ENCODE results near the gene TEX22. TPM values are rescaled to one million over a fixed set of nuclear protein-coding genes. Genes with fewer than 3 reads are reported as not detected.
A peak's percentile ranks its signal among the peaks of the same experiment; 100 is the strongest.

TEX22 gene
- polyA plus RNA-seq, 3 donors, result 0.52 to 2.2 (median 0.57) TPM

DNA sequence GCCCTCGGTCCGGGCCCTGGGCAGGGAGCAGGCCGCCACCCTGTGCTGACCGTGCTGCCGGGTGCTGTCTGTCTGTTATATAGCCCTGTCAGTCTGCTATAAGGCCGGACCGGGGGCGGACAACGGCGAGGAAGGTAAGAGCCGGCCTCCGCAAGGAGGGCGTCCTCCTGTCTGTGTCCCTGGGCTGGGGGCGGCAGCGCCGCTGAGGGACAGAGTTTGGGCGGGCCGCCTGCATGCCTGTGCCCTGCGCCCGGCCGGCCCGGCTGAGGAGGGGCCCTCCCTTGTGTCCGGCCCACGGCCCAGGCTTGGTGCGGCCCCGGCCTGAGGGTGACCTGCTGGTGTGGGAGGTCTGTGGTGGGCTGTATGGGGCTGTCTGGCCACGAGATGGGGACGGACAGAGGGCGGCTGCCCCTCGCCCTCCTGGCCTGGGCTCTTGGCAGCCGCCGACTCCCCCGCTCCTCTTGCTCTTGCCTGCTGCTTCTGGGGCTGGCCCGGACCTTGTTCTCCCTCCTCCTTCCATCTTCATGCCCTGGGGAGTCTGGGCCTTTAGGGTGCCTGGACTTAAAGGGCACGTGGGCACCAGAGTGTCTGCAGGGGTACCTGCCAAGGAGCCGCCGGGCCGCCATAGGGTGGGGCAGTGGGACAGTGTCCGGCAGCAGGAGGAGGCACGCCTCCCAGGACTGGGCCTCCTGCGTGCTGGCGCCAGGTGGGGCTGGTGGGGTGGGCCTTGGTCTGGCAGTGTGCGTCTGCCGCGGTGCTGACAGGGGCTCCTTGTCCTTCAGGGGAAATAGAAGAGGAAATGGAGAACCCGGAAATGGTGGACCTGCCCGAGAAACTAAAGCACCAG lies 51.2 kb downstream of the TEX22 start:
- peak overlapping the region in 1 of 7 donors; percentile 71 for H3K27ac Mint-ChIP-seq
- intact Hi-C loops (cut with micrococcal nuclease), result loop anchor here (2.0 to 10.0 kb wide), 4 partner anchors 41 to 75 kb away; partner anchors contain the start of genes TEDC1 (in 2 of the 2) and TMEM121 (in 1 of the 2)

DNA sequence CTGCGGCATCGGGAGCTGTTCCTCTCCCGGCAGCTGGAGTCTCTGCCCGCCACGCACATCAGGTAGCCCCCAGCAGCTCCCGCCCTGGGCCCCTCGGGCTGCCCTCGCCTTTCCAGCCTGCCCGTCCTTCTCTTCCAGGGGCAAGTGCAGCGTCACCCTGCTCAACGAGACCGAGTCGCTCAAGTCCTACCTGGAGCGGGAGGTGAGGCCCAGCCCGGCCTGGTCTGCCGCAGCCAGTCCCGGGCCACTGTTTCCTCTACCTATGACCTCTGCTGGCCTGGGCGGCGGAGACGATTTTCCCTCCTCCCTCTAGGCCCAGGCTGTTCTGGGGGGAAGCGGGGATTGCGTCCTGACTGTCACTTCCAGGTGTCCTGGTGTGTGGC lies 51.8 kb downstream of the TEX22 start:
- TF ChIP-seq, protein P1, sequence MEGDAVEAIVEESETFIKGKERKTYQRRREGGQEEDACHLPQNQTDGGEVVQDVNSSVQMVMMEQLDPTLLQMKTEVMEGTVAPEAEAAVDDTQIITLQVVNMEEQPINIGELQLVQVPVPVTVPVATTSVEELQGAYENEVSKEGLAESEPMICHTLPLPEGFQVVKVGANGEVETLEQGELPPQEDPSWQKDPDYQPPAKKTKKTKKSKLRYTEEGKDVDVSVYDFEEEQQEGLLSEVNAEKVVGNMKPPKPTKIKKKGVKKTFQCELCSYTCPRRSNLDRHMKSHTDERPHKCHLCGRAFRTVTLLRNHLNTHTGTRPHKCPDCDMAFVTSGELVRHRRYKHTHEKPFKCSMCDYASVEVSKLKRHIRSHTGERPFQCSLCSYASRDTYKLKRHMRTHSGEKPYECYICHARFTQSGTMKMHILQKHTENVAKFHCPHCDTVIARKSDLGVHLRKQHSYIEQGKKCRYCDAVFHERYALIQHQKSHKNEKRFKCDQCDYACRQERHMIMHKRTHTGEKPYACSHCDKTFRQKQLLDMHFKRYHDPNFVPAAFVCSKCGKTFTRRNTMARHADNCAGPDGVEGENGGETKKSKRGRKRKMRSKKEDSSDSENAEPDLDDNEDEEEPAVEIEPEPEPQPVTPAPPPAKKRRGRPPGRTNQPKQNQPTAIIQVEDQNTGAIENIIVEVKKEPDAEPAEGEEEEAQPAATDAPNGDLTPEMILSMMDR (IDR thresholded peaks at IDR 0.05), result no peak
- Histone ChIP-seq H3K36me3 (replicated peaks in 1 of 2; ENCODE audit: control insufficient read depth in 1 of 2, insufficient read depth in 2 of 2, low read length in 2 of 2) (peaks cover 39 to 55% of the 10 kb centered on the region in 2 donors), H3K9me3 (replicated peaks in 1 of 2; ENCODE audit: control insufficient read depth in 1 of 2, insufficient read depth in 1 of 2, low read length in 2 of 2) (no peaks in the 10 kb centered on the region), H4K20me1 (ENCODE audit: insufficient read depth, low read length) (peaks cover 12% of the 10 kb centered on the region), H3K79me2 (ENCODE audit: insufficient read depth, low read length) (no peaks in the 10 kb centered on the region), H3K27ac (ENCODE audit: low read depth in 1 of 2, low read length in 2 of 2) (no peak overlapping the region), H3K4me2 (replicated peaks; ENCODE audit: extremely low read depth, low read length, poor library complexity, severe bottlenecking) (no peak overlapping the region), H2AFZ (ENCODE audit: insufficient read depth, low read depth, low read length, poor library complexity, severe bottlenecking) (no peak overlapping the region), H3K4me1 (ENCODE audit: control insufficient read depth in 1 of 2, insufficient read depth in 2 of 2, low read length in 2 of 2) (no peaks in the 10 kb centered on the region), H3K9ac (ENCODE audit: insufficient read depth, low read length, poor library complexity, severe bottlenecking) (no peak overlapping the region), H3K27me3 (ENCODE audit: control insufficient read depth in 2 of 2, insufficient read depth in 2 of 2, low read length in 2 of 2) (no peaks in the 10 kb centered on the region), H3K4me3 (replicated peaks in 1 of 3; ENCODE audit: low read depth in 2 of 3, low read length in 3 of 3) (no peak overlapping the region)
- intact Hi-C loops (cut with micrococcal nuclease), result no loop called here
- Mint-ChIP-seq H3K4me1 (no peaks in the 10 kb centered on the region), H3K27me3 (ENCODE audit: low read depth in 3 of 3) (no peaks in the 10 kb centered on the region), H3K36me3 (peaks cover 38 to 71% of the 10 kb centered on the region in 2 donors), H3K4me3 (no peak overlapping the region), H3K9me3 (no peaks in the 10 kb centered on the region), H3K27ac (no peak overlapping the region)
- 94% methylated on average over 15 of the region's 22 CpGs for whole genome bisulfite sequencing (ENCODE audit: insufficient coverage)
- no peak for DNase-seq

More for the DNA sequence above, 51.2 kb downstream of the TEX22 start:
- H3K9me3 ChIP-seq (replicated peaks in 1 of 2; ENCODE audit: control insufficient read depth in 1 of 2, insufficient read depth in 1 of 2, low read length in 2 of 2), result no peaks in the 10 kb centered on the region
- H3K36me3 ChIP-seq (replicated peaks in 1 of 2; ENCODE audit: control insufficient read depth in 1 of 2, insufficient read depth in 2 of 2, low read length in 2 of 2), result peaks cover 38 to 52% of the 10 kb centered on the region in 2 donors
- Mint-ChIP-seq H3K27me3 (ENCODE audit: low read depth in 3 of 3) (no peaks in the 10 kb centered on the region), H3K36me3 (peaks cover 33 to 64% of the 10 kb centered on the region in 2 donors), H3K4me3 (no peak overlapping the region), H3K9me3 (no peaks in the 10 kb centered on the region), H3K4me1 (no peaks in the 10 kb centered on the region)
- H3K79me2 ChIP-seq (ENCODE audit: insufficient read depth, low read length), result no peaks in the 10 kb centered on the region
- no peak overlapping the region for H3K9ac ChIP-seq (ENCODE audit: insufficient read depth, low read length, poor library complexity, severe bottlenecking)
- no peak overlapping the region for H3K4me3 ChIP-seq (replicated peaks in 1 of 3; ENCODE audit: low read depth in 2 of 3, low read length in 3 of 3)
- WGBS (ENCODE audit: insufficient coverage), result 98% methylated on average over 43 of the region's 47 CpGs
- H3K27ac ChIP-seq (ENCODE audit: low read depth in 1 of 2, low read length in 2 of 2), result no peak overlapping the region
- TF ChIP-seq, protein P1 (IDR thresholded peaks at IDR 0.05), result no peak
- H4K20me1 ChIP-seq (ENCODE audit: insufficient read depth, low read length), result peaks cover 12% of the 10 kb centered on the region
- H3K27me3 ChIP-seq (ENCODE audit: control insufficient read depth in 2 of 2, insufficient read depth in 2 of 2, low read length in 2 of 2), result no peaks in the 10 kb centered on the region
- H3K4me1 ChIP-seq (ENCODE audit: control insufficient read depth in 1 of 2, insufficient read depth in 2 of 2, low read length in 2 of 2), result no peaks in the 10 kb centered on the region
- H3K4me2 ChIP-seq (replicated peaks; ENCODE audit: extremely low read depth, low read length, poor library complexity, severe bottlenecking), result no peak overlapping the region
- H2AFZ ChIP-seq (ENCODE audit: insufficient read depth, low read depth, low read length, poor library complexity, severe bottlenecking), result no peak overlapping the region
- DNase-seq, result no peak
